NCI-H526 treated with DMSO at 0.1 percent for 48 hours (cell line): ENCODE results near the gene GMDS.

Experiments used
- DNase-seq: peaks from one replicate; lab custom pipeline; 2025; lab: John Stamatoyannopoulos, UW

GMDS gene

GRCh38 chr6:1738558-1739081 lies 506.8 kb downstream of the GMDS start:
- DNase-seq, result no peak

DNA sequence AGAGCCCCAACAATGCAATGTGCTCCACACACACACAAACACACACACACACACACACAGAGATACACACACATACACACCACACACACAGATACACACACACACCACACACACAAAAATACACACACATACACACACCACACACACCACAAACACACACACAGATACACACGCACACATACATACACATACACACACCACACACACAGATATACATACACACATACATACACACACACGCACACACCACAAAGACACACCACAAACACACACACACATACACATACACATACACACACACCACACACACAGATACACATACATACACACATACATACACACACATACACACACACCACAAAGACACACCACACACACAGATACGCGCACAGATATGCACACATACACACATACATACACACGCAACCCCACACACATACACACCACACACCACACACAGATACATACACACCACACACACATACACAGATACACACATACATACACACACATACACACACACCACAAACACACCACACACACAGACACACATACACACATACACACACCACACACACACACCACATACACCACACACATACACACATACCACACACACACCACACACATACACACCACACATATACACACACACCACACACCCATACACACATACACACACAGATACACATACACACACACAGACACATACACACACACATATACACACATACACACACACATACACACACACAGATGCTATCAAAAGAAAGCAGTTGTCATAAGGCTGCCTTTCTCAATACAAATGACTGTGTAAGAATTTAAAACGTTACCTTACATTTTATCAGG lies 507.7 kb downstream of the GMDS start:
- no peak for DNase-seq

DNA sequence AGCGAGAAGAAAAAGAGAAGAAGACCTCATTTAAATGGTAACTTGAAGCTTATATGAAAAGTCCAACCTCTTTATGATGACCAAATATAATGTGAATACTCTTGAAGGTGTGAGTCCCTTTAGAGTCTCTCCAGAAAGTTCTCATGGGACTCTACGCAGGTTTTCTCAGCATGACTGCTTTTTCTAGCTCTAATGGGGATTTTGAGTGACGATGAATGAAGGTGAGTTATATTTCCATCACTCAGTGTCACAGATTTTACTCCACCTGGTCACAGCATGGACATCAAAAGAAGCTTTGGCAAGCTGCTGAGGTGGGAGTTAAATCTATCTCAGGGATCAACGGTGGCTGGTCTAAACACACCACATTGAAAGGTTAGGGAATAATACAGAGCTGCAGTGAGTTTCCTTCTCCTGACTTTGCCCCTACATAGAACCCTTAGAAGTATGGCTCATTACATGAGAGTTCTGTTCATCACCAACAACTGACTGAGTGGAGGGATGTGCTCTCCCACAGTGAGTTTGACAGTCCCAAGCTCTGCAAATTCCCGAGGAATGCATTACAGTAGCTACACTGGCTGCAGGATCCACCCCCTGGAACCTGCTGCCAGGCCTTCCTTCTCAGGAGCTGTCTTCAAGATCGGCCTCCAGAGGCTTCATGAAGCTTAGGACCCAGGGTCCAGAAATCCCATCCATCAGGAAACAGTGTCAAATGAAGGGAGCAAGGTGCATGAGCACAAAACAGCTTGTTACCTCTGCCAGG lies 508.9 kb downstream of the GMDS start:
- no peak for DNase-seq

- DNase-seq, result no peak
These were observed 510.1 kb downstream of the GMDS start for GRCh38 chr6:1735239-1735803.

- no peak for DNase-seq
These were observed 514.5 kb downstream of the GMDS start for GRCh38 chr6:1730882-1731281.

DNA sequence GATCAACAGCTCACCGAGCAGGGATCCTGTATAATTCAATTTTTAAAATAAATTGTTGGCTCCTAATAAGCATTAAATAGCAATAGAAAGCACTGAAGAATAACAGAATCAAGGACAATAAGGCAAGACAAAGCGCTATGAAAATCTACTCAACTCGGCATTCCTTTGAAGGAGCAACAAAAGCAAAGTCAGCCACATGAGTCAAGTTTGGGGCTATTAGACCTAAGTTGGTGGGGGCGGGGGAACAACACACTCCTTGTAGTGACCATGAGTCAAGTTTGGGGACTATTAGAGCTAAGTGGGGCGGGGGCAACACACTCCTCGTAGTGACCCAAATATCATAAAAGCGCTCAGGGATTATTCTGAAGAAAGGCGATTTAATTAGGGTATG lies 515.7 kb downstream of the GMDS start:
- no peak for DNase-seq

DNA sequence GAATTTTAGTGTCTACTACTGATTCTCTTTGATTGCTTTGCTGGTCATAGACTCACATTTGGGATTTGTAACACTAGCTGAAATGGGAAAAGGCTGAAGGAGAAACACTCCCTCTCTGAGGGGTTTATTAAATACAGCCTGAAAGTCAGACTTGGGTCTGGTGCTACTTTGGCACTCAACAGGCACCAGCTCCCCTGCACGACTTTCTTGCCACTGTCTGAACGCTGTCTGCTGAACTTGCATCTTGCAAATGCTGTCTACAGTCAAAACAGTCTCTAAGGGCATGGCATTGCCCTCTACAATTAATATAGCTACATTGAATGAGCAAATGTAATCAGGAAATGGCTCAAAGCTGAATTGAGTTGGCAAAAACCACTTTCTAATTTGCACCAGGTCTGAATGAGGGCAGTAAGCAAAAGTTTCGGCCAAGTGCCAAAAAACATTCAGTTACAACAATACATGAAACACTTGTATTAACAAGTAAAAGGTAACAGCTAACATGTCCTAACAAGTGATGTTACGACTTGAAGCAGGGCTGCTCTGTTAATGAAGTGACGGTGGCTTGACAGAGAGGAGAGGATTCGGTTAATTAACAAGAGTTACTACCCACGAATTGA lies 516.2 kb downstream of the GMDS start:
- DNase-seq, result no peak

DNA sequence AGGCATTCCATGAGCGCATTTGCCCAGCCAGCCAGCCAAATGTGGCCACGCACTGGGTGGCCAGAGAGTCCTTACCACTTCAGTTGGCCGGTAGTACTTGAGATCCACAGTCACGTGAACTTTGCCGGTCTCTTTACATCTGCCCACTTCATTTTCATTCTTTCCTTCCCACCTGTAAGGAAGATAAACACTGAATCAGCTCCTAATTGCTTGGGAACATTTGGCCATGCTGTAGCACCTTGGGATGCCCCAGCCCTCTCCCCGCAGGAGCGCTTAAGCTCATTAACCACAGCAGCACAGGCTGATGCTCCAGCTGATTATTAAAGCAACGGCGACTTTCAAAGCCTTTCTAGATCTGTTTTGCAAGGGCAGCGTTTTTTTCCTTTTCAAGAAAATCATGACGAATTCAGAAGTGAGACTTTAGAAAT lies 519.0 kb downstream of the GMDS start:
- DNase-seq, result no peak

DNA sequence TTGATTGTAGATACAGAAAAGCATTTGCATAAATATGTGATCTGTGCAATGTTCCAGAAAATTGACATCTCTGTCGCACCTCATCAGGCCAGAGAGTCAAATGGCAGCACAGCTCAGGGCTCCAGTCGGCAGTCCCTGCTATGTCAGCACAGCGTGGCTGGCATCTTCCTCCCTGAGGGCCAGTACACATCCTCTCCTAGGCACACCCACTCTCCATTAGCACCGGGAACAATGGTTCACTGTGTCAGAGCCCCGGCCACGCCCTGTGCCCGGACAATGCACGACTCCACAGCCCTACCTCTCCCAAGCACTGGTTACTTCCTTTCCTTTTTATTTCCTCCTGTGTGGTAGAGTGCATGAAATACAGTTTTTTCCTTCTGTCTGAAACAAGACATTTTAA lies 520.8 kb downstream of the GMDS start:
- DNase-seq, result peak; percentile 91

DNA sequence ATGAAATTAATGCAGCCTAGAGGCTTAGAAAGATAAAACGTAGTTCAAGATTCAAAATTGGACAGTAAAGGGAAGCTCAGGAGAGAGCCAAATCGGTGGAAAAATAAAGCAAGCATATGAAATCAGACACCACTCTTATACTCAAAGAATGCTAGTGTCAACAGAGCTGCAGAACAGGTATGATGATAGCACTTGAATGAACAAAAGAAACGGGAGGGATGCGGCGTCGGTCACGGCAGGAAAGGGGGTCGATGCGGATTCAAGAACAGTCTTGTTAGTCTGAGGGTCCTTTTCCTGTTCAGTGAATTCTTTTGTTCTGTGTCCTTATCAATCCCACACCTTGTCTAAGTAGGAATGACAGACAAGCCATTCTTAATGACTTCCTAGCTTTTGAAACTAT lies 521.3 kb downstream of the GMDS start:
- peak; percentile 61 for DNase-seq

- no peak for DNase-seq
These were observed 522.6 kb downstream of the GMDS start for GRCh38 chr6:1722801-1723200.

DNA sequence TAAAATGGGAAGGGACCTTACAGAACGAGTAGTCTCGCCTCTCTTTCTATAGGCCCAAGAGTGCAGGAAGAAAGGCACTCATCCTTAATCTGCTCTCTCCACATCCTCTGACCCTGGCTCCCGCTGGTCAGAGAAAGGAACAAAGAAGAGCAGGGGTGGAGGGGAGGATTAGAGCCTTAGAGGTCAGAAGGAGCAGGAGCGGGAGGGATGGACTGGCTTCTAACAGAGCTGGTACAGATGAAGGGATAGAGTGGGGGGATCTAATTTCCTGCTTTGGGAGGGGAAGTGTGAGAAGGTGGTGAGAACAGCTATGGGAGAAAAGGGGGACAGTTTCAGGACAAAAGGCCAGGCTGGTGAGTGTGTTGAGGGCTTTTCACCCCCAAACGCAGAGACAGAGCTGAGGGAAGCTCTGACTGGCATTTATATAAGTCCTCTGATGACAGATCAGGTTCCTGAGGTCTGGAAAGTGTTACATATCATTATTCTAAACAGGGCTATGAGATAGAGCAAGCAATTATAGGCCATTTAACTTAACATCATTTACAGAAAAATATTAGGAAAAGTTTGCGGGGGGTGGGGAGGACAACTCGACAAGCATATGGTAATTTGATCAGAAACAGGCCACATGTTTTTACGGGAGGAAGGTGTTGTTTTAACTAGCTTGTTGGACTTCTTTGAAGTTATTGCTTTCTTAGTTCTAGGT lies 524.6 kb downstream of the GMDS start:
- no peak for DNase-seq

DNA sequence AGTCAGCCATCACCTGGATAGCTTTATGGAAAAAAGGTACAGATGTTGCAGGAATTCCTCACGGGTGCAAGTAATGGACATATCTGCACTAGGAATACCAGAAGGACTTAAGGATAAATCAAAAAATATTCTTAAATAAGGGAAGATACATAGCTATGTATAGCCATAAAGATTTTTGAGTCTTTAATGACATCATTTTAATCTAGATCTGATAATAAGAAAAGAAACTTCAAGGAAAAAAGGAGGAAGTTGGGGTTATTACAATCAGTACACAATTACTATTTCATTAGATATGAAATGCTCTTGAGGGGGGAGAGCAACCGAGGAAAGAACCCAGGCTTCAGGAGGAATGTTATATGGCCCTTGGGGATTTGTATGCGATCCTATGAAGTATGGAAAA lies 525.5 kb downstream of the GMDS start:
- DNase-seq, result no peak

GRCh38 chr6:1716868-1717267 lies 528.5 kb downstream of the GMDS start:
- no peak for DNase-seq

- DNase-seq, result no peak
These were observed 529.0 kb downstream of the GMDS start for GRCh38 chr6:1716396-1716795.

- DNase-seq, result no peak
These were observed 530.1 kb downstream of the GMDS start for GRCh38 chr6:1715336-1715735.

GRCh38 chr6:1714654-1715053 lies 530.8 kb downstream of the GMDS start:
- no peak for DNase-seq

DNA sequence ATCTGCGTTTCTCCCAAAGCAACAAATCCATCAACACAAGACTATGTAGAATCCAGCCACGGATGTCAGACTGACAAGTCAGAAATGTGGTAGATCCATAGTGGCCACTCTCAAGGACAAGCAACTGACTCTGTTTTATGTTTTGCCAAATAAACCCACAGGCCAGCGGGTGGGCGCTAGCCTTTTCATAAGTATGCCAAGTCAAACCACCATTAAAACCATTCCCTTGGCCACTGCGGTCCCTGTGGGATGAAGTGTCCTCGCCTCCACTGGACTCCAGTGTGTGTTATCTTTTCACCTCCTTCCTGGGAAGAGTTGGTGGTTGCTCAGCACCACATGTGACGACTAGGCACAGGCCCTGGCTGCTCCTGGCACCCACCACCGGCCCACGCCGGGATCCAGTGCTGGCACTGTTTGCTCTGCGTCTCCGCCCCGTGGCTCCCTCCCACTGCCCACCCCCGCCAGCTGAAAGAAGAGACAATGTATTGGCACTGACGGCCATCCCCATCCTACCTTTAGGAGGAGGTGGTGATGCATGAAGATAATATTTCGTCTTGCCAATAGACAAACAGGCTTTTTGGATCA lies 532.3 kb downstream of the GMDS start:
- no peak for DNase-seq

DNA sequence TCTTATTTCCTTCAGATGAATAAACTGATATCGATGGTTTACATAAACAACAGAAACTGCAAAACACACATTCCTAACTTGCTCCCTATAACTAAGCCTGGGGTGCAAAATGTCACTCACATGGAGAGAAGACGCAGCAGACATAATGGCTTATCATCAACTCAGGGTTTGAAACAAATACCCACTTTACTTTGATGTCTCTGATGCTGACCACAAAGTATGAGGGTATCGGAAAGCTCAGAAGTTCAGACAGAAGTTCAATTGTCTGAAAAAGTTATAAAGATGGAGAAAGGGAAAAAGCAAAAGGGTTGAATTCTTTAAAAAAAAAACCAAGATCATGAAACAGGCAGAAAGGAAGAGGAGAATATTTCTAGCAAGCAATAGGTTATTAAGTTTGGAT lies 533.0 kb downstream of the GMDS start:
- no peak for DNase-seq

GRCh38 chr6:1711136-1711535 lies 534.3 kb downstream of the GMDS start:
- DNase-seq, result no peak

DNA sequence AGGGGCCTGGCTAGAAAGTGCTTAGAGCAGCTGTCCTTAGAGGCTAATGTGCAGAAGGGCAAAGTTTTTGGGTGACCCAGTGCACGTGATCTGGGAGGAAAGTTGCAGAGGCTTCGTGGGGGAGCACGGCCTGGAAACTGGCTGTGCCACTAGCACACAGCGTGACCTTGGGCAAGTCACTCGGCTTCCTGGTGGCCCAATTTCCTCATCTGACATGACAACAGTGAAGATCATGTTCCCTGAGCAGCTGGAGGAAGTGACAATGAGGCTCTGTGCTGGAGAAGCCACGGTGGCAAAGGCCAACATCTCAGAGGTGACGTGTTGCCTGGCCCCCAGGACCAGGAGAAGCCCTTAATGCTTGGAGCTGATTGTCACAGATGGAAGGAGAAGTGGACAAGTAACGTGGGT lies 536.2 kb downstream of the GMDS start:
- no peak for DNase-seq
